Renal cortex interstitium (tissue), 15 donors: Measurements from ENCODE around the gene ARHGEF4. TPM values are rescaled to one million over a fixed set of nuclear protein-coding genes. Genes with fewer than 3 reads are reported as not detected.

ENCODE experiments used
- DNase-seq, 11 donors: peaks; one replicate each; pipeline ENCODE4 v3.0.0-alpha.2; 2013; ENCODE audit warnings: low read depth in 9 of 11, low spot score in 4 of 11; ENCODE audit errors: extremely low read depth in 1 of 11
- long read RNA-seq, 16 experiments: transcript quantifications; one replicate each; lab custom pipeline, GENCODE V29; 2026
- polyA plus RNA-seq, 3 donors: library from polyadenylated mRNA; unstranded; fragments of 120-200 nt; gene quantifications; one replicate each; pipeline ENCODE4 v1.2.1, GENCODE V29; 2013; ENCODE audit not compliant: insufficient read length in 3 of 3

The ARHGEF4 gene, protein sequence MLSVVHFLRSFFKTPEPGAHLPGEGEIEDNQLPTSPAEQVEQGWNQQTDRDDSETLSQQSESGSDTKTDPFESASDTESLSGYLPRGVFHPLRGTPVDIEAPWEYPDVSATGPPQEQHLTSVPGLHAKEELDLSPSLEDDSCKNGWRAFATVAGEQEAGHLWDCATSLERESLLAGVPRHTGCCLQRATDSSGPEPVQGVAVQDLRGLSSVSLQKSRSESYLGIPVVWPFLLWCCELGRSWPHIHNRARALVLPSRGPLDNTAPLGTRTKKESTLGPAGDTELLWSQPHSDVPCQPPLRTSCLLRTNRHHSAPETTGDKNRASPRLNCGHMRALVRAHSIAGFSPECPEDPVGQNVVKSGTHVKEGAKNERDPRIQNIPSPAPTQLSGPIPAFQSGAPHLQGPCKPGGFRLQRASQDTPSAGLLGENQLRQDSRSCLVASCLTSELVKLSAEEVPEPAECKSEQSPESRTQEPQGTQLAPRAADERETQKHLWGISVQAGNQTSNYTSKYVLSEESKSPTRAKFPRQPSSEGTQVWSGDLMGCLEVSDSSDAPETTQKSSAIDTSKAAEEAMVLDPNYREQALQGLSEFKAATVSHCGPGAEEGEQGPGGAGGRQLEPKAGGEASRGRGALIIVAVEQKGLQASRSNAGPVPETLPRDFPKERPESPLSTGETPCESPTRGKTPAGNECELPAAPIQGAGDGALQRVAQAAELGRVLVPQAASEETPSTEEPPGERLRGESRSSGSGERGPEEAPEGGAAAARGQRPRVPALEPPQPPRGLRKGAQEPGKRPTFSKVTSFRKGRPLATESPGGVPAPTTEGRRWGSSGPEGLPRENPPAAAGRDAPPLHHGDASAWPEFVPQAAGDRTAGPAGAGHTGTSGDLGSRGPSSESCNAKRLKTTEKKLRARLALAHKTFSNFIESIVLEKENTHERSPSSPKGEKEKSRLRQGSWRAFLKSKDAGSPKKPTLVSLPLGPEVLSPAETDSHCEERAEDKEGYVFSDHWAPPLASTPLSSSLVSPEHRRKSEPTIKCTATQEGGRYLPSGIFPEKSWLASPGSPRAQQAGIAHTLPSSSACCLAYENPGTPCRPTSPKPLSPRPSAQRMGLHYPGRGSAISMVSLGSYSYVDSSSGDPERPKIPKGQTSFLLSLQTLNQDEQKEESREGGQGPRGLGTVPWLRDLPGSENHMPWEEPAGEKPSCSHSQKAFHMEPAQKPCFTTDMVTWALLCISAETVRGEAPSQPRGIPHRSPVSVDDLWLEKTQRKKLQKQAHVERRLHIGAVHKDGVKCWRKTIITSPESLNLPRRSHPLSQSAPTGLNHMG (N-terminal part only)
- 1 to 10 TPM; 5.3 to 8.4 (median 8.3) TPM for polyA plus RNA-seq
- long read RNA-seq, donor 1, partial matches to known transcripts: 0 of 2 reads
- long read RNA-seq, donor 1, other reads (novel, unspliced or antisense): 0 of 2 reads
- long read RNA-seq, donor 2, partial matches to known transcripts: 169 of 169 reads
- long read RNA-seq, donor 2, other reads (novel, unspliced or antisense): 0 of 169 reads
- long read RNA-seq, donor 3: 0 reads
- long read RNA-seq, donor 4, partial matches to known transcripts: 0 of 1 reads
- long read RNA-seq, donor 4, other reads (novel, unspliced or antisense): 0 of 1 reads
- long read RNA-seq, donor 5: 0 reads
- long read RNA-seq, donor 6: 0 reads
- long read RNA-seq, donor 7: 0 reads
- long read RNA-seq, donor 8, partial matches to known transcripts: 0 of 1 reads
- long read RNA-seq, donor 8, other reads (novel, unspliced or antisense): 0 of 1 reads
- long read RNA-seq, donor 9: 0 reads
- long read RNA-seq, donor 10: 0 reads
- long read RNA-seq, donor 11: 0 reads
- long read RNA-seq, donor 12: 0 reads
- long read RNA-seq, donor 13: 0 reads
- long read RNA-seq, donor 14: 0 reads
- long read RNA-seq, donor 15: 0 reads
- long read RNA-seq, donor 16, partial matches to known transcripts: 0 of 2 reads
- long read RNA-seq, donor 16, other reads (novel, unspliced or antisense): 0 of 2 reads

DNA sequence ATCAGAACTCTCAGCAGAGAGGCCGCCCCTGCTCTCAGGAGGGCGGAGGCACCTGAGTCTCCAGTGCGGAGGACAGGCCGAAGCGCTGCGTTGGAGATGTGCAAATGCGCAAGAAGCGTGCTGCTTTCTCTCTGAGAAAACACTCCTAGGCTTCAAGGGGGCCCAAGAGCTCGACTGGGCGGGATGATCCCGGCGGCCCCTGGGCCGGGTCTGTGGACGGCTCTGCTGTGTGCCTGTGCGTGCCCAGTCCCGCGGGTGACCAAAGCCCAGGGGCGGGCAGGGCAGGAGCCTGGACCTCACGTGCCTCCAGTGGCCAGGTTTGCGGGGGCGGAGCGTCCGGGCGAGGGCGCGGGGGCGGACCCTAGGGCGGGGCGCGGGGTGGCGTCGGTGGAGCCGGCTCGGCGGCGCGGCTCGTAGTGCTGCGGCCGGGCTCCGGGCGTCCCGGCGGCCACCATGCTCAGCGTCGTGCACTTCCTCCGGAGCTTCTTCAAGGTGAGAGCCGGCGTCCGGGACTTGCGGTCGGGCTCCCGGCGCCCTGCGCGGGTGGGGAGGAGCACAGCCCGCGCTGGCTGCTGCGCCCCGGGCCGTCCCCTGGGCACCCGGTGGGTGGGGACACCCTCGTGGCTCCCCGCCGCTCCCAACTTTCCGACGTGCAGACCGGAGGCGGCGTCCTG is at the start of gene ARHGEF4:
Gene ARHGEF4, plus strand, starts transcription at position 414 of the 674 bp plus-strand sequence. Its CDS starts 40 bp downstream, at position 454.
- peak in 3 of 11 donors; percentile 22 to 43 (median 38) for DNase-seq

DNA sequence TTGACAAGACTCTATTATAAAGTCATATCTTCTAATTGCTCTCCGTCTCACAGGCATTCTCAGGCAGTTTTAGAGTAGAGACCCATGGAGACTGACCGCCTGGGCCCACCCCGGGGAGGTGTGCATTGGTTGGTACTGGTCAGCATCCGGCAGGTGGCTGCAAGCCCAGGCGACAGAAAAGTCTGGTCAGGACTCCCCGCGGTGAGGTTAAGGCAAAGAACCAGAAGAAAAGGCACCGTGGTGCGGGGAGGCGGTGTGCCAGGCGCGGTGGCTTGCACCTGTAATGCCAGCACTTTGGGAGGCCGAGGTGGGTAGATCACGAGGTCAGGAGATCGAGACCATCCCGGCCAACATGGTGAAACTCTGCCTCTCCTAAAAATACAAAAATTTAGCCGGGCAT is 48.9 kb upstream of the ARHGEF4 start:
- no peak for DNase-seq

DNA sequence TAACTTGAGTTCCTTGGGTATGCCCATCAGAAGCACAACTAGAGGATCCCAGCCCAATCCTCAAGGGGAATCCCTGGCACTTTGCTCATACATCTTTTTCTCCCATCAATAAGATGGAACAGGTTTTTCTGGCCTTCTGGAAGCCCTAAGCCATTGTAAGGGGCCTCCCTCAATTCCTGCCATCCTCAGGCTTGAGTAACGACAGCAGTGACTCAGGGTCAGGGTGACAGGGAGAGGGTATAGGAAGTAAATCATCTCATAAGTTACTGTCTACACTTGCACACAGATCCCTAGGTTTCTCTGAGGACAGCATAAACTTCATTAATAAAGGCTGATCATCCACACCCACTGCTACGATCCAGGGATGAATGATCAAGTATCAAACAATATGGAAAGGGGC is 46.4 kb upstream of the ARHGEF4 start:
- no peak for DNase-seq

DNA sequence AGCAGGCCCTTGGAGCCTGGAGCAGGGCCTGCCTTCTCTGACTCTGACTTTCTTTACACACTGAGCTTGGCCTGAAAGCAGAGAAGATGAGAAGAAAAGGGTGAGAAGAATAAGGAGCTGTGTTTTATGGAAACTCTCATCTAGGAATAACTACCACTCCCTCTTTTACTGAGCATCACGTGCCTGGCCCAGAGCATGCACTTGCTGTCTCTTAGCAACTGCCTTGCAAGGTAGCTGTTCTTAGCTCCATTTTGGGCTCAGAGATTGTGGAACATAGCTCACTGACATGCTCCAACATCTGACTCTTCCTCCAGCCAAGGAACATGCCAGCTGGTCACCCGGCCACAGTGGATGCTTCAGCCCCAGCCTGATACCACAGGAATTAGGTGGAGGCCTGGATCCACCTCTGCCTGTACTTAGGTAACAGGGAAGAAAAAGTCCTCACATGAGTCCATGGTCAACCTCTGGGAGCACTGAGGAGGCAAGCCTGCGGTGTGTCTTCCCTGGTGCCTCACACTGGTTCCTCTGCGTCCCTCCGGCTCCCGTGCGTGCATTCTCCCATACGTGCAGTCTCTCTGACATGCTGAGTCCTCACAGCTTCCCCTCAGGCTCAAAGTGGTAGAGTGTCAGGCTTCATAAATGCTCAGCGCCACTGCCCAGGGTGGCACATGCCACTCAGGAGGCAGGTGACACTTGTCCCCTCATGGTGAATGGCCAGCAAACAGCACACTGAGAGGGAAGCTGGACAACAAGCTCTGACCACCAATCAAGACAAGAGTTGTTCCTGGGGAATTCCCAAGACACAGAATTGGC is 45.7 kb upstream of the ARHGEF4 start:
- no peak for DNase-seq

DNA sequence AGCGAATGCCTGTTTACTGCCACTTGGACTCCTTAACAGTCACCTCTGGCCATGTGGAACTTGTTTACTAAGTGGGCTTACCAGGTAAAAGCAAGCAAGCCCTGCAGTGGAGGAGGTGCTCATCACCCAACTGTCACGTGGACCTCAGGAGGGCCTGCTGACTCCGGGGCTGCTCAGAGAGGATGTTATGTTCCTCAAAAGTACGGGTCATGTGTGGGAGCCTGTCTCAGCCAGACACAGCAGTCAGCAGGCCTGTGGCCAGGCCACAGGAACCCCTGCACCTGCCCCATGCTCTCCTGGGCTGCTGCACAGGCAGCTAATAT is 45.1 kb upstream of the ARHGEF4 start:
- DNase-seq: no peak

DNA sequence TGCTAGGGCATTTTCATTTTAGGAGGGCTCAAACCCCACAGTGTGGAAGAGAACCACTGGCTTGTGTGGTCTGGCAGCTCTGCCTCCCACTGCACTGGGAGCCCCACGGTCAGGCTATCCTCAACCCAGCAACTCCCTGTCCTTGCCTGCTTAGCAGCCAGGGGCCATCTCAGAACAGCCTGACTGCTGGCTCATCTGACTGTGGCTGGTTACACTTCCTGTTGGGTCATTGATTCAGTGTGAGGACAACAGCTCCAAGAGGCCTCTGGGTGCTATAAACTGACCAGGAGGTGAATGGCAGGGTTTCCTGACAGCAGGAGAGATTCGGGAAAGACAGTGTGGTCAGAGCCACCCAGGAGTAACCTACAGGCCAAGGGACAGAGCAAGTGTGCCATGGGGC is 41.3 kb upstream of the ARHGEF4 start:
- no peak for DNase-seq

DNA sequence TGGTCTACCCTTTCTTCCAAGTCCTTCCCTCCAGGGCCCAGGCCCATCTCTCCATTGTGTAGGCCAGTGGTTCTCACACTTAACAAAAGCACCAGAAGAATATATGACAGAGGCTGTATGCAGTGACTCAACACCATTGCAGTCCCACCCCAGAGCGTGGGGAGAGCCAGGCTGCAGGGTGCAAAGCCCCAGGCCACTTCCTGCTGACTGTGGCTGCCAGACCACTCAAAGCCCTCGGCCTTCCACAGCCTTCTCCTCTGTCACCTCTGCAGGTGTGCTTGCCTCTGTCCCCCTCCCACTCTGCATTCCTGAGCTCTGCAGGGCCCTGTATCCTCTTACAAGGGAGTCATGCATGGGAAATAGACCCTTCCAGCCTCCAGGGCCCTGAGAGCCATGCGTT is 40.4 kb upstream of the ARHGEF4 start:
- DNase-seq: peak in 3 of 11 donors; percentile 43 to 60 (median 59)

DNA sequence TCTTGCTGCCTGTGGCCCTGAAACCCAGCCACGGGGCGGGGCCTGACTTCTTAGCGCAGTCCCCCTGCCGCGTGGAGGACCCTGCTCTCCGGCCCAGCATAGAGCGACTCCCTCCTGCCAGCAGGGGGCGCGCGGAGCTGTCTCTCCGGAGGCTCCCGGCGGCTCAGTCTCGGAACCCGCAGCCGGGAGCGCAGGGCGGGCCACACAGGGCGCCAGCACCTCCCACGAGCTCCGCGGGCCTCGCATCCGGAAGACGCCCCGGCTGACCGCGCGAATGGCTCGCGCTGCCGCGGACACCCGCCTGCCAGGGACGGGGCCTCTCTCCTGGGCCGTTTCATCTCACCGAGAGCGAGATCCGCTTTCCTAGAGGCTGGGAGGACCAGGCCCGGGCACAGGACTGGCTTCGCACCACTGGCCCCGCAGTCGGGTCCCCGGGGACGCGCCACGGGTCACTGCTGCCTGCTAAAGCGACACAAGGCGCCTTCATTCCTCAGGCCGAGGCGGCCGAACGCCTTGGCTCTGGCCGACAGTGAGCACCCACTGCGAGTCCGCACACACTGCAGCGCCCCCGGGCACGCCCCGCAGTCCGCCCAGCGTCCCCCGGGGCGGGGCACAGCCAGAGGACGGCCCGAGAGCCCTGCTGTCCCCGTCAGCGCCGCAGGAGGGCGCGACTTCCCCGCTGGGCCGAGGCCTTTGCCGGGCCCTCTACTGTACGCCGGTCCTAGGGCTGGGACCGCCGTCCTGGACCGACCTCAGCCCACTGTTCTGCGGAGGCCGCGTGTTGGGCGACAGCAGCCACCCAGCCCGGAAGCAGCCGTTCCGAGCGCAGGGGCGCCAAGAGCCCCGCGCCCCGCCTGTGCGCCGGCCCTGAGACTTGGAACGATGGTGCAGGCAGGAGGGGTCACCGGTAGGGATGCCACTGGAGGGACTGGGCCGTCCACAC is 39.0 kb upstream of the ARHGEF4 start:
- peak; percentile 63 to 88 (median 83) for DNase-seq

DNA sequence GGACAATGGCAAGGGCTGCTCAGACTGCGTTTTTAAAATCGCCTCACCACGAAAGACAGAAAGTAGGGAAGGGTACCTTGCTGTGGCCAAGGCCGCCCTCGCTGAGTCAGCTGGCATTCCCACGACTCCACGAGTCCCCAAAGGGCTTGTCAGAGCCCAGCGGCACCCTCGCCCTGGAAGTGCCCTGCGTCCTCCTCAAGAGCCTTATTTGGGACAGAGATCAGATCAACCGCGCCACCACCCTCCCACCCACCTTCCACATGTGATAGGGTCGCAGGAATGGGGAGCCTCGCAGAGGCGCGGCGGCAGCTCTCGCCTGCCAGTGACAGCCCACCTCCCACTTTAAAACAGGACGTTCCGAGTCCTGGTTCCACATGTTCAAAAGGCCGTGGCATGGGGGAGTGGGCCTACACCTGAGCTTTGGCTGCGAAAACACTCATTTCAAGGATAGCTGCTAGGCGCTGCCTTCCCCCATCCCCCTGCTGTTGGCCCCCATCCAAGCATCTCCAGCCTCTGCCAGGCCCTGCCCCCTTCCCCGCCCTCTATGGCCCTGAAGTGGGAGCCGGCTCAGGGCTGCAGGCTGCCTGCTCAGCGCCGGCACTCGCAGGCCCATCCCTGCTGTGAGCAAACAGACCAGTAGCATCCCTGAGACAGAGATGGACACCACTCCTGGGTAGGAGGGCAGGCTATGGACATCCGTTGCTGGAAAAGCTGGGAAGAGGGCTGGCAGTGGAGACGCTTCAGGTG is 38.1 kb upstream of the ARHGEF4 start:
- DNase-seq: peak in 1 of 11 donors; percentile 20

DNA sequence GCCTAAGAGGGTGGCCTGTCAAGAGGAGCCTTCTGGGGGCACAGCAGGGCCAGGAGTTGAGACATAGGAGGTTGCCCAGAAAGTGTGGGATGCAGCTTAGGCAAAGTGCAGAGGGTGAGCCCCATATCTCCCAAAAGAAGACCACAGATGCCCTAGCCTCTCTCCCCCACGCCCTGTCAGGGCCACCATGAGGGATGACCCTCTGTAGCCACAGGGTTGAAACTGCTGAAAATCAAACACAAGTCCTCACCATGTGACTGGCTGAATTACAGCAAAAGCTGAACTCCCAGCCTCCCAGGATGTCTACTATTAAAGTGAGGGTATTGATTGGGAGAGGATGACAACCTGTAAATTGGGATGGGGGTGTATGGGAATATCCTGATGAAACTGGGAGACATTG is 37.4 kb upstream of the ARHGEF4 start:
- no peak for DNase-seq

DNA sequence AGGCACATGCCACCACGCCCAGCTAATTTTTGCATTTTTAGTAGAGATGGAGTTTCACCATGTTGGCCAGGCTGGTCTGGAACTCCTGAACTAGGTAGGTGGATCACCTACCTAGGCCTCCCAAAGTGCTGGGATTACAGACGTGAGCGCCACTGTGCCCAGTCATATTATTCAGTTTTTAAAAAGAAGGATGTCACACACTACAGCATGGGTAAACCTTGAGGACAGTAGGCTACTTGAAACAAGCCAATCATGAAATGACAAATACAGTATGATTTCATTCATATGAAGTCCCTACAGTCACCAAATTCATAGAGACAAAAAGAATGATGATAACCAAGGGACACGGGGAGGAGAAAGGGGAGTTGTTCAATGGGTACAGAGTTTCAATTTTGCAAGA is 31.1 kb upstream of the ARHGEF4 start:
- no peak for DNase-seq

DNA sequence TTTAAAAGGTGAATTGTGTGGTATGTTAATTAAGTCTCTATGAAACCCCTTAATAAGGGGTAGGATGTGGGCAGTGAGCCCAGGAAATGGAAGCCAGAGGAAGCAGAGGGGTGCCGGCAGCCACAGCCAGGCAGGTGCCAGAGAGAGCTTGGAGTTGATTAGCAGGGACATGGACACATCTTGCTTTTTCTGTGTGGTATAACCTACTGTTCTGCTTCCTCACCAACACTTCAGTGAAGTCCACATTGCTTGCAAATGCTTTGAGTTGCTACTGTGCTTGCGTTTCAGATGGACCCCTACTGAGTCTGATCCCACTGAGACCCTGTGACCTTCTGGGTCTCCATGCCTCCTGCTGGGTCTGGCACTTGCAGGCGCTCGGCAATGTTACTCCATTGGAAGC is 30.3 kb upstream of the ARHGEF4 start:
- no peak for DNase-seq

DNA sequence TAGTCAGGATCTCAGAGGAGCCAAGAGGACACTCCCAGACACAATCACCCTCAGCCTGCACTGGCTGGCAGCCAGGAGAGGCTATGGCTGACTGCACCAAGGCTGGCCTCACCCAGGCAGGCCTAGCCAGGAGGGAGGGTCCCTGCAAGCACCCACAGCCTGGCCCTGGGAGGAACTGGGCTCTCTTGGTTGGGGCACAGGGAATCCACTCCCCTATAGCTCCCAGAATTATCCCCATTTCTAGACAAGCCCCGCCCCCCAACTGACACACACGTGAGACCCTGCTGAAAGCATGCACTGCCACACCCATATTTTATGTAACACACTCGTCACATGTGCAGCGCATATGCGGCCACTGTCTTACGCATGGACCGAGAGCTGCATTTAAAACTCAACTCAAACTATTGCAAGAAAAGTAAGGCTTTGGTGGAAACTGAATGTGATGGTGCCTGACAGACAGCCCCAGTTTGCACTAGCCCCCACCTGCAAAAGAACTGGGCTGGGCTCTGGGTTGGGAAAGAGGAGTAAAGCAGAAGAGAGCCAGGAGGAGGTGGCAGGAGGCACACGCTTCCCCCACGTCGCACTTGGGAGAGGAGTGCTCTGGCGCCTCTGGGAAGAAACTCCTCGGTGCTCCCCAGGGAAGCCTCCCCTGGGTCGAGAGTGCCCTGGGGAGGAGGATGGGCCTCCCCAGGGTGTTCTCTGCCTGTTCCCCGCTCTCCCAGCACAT is 28.9 kb upstream of the ARHGEF4 start:
- DNase-seq: no peak
